Coronary artery (tissue), 2 donors: ENCODE results near the gene LRRK1.

Experiments
- DNase-seq: peaks from one replicate; pipeline ENCODE4 v3.0.0-alpha.2; 2017; ENCODE audit warnings: low spot score
- H3K27ac ChIP-seq, 2 donors: fragments of 200-600 bp; sonication (generic); one replicate each; pipeline ENCODE4 v1.5.1; 2016 to 2019
- H3K4me3 ChIP-seq: fragments of 200-600 bp; sonication (generic); 2 replicates; pipeline ENCODE4 v1.5.1; 2016; ENCODE audit warnings: mild to moderate bottlenecking, moderate library complexity
- CTCF ChIP-seq: fragments of 200-600 bp; sonication (generic); IDR thresholded peaks from one replicate; pipeline ENCODE4 v1.5.1; 2019; ENCODE audit warnings: antibody characterized with exemption

LRRK1 gene

GRCh38 chr15:100975043-100975442, 55.9 kb downstream of the LRRK1 start:
- DNase-seq, result no peak
- no peak overlapping the region for H3K4me3 ChIP-seq
- TF ChIP-seq CTCF, result no peak
- H3K27ac ChIP-seq, result no peak overlapping the region

GRCh38 chr15:100980410-100981046, 61.4 kb downstream of the LRRK1 start:
- TF ChIP-seq CTCF, result no peak

GRCh38 chr15:100981086-100981485, 61.9 kb downstream of the LRRK1 start:
- H3K27ac ChIP-seq, result no peak overlapping the region
- no peak for DNase-seq
- H3K4me3 ChIP-seq, result no peak overlapping the region
- no peak for TF ChIP-seq CTCF

More at GRCh38 chr15:100980410-100981046, 61.4 kb downstream of the LRRK1 start:
- no peak overlapping the region for H3K27ac ChIP-seq
- no peak overlapping the region for H3K4me3 ChIP-seq
- DNase-seq, result no peak

- Histone ChIP-seq H3K27ac (no peak overlapping the region), H3K4me3 (no peak overlapping the region)
- TF ChIP-seq CTCF, result no peak
- DNase-seq, result no peak
Observed at GRCh38 chr15:100983221-100983620, 64.1 kb downstream of the LRRK1 start.

- no peak for DNase-seq
- no peak for TF ChIP-seq CTCF
- Histone ChIP-seq H3K4me3 (no peak overlapping the region), H3K27ac (no peak overlapping the region)
Observed at GRCh38 chr15:100985401-100985800, 66.2 kb downstream of the LRRK1 start.

- TF ChIP-seq CTCF, result no peak
- DNase-seq, result no peak
Observed at GRCh38 chr15:100986158-100986896, 67.2 kb downstream of the LRRK1 start.

GRCh38 chr15:100987143-100987542, 68.0 kb downstream of the LRRK1 start:
- H3K4me3 ChIP-seq, result no peak overlapping the region
- TF ChIP-seq CTCF, result no peak
- H3K27ac ChIP-seq, result peak overlapping the region in 1 of 2 donors; percentile 54
- DNase-seq, result no peak

More at GRCh38 chr15:100986158-100986896, 67.2 kb downstream of the LRRK1 start:
- Histone ChIP-seq H3K27ac (peak overlapping the region in 1 of 2 donors; percentile 32), H3K4me3 (no peak overlapping the region)
